Osteoblast (primary cell): ENCODE results near the gene CCNL2. TPM values are rescaled to one million over a fixed set of nuclear protein-coding genes. Genes with fewer than 3 reads are reported as not detected.
"Not testable (repeated sequence)": the region's sequence is repeated elsewhere in the genome, so short reads cannot be mapped to it uniquely, and the experiment has no call there.

Experiments
- DNase-seq: peaks from one replicate; pipeline ENCODE4 v3.0.0; 2011; ENCODE audit warnings: low spot score, mixed read lengths; ENCODE audit not compliant: insufficient read length; ENCODE audit errors: missing footprints
- H2AFZ ChIP-seq: 2 replicates; pipeline ENCODE4 v1.6.0; 2011; ENCODE audit warnings: mild to moderate bottlenecking, low read length
- H3K27ac ChIP-seq: 2 replicates; pipeline ENCODE4 v1.5.1; 2011; ENCODE audit warnings: mild to moderate bottlenecking, low read depth, low read length, moderate library complexity
- H3K27me3 ChIP-seq: 2 replicates; pipeline ENCODE4 v1.6.0; 2012; ENCODE audit warnings: mild to moderate bottlenecking, control low read depth, inconsistent platforms, low read length, moderate library complexity; ENCODE audit not compliant: insufficient read depth
- H3K36me3 ChIP-seq: 2 replicates; pipeline ENCODE4 v1.5.1; 2011; ENCODE audit warnings: mild to moderate bottlenecking, low read length, control low read depth, moderate library complexity; ENCODE audit not compliant: insufficient read depth
- H3K4me1 ChIP-seq: 2 replicates; pipeline ENCODE4 v1.5.1; 2011; ENCODE audit warnings: mild to moderate bottlenecking, low read length, control low read depth, moderate library complexity; ENCODE audit not compliant: insufficient read depth
- H3K4me2 ChIP-seq: 2 replicates; pipeline ENCODE4 v1.6.0; 2011; ENCODE audit warnings: mild to moderate bottlenecking, low read length; ENCODE audit not compliant: insufficient read depth
- H3K4me3 ChIP-seq: fragments of 200-600 bp; sonication (generic); 3 replicates; pipeline ENCODE4 v1.5.1; 2012; ENCODE audit warnings: mild to moderate bottlenecking, low read length, inconsistent platforms; ENCODE audit not compliant: insufficient read depth
- H3K79me2 ChIP-seq: 2 replicates; pipeline ENCODE4 v1.6.0; 2012; ENCODE audit warnings: mild to moderate bottlenecking, low read length, control low read depth, inconsistent platforms; ENCODE audit not compliant: insufficient read depth
- H3K9me3 ChIP-seq: 2 replicates; pipeline ENCODE4 v1.5.1; 2011; ENCODE audit warnings: low read depth, low read length, control low read depth
- H4K20me1 ChIP-seq: 2 replicates; pipeline ENCODE4 v1.6.0; 2012; ENCODE audit warnings: mild to moderate bottlenecking, low read length, control low read depth; ENCODE audit not compliant: insufficient read depth
- total RNA-seq: library from RNA; depleted of rRNA; stranded (reverse); fragments of >200 nt; gene quantifications from 2 replicates; pipeline ENCODE4 v1.2.3, GENCODE V29; 2012
- TF ChIP-seq, protein P1 (sequence below): IDR thresholded peaks from 2 replicates; pipeline ENCODE4 v1.5.1; 2011; ENCODE audit warnings: mild to moderate bottlenecking, low read depth, low read length, moderate library complexity; ENCODE audit errors: extremely low read depth

CCNL2 gene
- total RNA-seq, 1 donor, result 138 TPM

DNA sequence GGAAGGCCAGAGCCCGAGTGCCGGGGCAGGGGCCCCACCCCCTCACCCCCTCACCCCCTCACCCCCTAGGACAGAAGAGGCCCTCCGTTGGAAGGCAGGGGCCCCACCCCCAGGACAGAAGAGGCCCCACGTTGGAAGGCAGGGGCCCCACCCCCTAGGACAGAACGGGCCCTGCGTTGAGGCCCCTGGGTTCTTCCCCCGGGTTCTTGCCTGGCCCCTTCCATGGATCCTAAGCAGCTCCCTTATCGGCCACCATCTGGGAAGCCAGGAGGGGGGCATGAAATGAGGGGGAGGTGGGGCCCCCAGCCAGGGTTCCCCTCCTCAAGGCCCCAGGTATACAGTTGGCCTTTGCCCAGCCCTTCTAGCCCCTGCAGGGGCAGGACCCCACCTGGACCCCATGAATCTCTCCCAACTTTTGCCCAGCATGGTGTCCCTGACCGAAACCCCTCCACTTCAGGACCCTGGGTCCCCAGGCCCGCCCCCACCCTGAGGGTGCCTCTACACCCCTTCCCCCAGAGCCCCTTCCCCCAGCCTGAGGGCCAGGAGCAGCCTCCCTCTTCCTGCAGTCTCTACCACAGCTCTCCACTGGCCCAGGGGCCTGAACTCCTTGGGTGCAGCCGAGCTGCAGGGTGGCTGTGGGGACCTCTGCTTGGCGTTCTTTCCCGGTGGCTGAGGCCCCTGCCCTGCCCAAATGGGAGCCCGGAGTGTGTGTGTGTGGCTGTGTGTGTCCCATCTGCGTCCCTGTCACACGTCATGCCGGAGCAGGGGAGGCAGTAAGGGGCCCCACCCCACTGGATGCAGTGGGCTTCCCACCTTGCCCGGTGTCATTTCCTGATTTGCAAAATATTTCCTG, 32.1 kb upstream of the CCNL2 start:
- H2AFZ ChIP-seq, result peak overlapping the region; percentile 62
- peaks cover 13% of the 10 kb centered on the region for H3K4me1 ChIP-seq
- TF ChIP-seq, protein P1, sequence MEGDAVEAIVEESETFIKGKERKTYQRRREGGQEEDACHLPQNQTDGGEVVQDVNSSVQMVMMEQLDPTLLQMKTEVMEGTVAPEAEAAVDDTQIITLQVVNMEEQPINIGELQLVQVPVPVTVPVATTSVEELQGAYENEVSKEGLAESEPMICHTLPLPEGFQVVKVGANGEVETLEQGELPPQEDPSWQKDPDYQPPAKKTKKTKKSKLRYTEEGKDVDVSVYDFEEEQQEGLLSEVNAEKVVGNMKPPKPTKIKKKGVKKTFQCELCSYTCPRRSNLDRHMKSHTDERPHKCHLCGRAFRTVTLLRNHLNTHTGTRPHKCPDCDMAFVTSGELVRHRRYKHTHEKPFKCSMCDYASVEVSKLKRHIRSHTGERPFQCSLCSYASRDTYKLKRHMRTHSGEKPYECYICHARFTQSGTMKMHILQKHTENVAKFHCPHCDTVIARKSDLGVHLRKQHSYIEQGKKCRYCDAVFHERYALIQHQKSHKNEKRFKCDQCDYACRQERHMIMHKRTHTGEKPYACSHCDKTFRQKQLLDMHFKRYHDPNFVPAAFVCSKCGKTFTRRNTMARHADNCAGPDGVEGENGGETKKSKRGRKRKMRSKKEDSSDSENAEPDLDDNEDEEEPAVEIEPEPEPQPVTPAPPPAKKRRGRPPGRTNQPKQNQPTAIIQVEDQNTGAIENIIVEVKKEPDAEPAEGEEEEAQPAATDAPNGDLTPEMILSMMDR, result no peak
- no peak overlapping the region for H3K27ac ChIP-seq
- DNase-seq, result peak; percentile 94
- no peaks in the 10 kb centered on the region for H3K36me3 ChIP-seq
- peaks cover 8% of the 10 kb centered on the region for H3K27me3 ChIP-seq
- H4K20me1 ChIP-seq, result no peaks in the 10 kb centered on the region
- no peak overlapping the region for H3K4me2 ChIP-seq
- H3K9me3 ChIP-seq, result no peaks in the 10 kb centered on the region
- no peaks in the 10 kb centered on the region for H3K79me2 ChIP-seq
- no peak overlapping the region for H3K4me3 ChIP-seq

DNA sequence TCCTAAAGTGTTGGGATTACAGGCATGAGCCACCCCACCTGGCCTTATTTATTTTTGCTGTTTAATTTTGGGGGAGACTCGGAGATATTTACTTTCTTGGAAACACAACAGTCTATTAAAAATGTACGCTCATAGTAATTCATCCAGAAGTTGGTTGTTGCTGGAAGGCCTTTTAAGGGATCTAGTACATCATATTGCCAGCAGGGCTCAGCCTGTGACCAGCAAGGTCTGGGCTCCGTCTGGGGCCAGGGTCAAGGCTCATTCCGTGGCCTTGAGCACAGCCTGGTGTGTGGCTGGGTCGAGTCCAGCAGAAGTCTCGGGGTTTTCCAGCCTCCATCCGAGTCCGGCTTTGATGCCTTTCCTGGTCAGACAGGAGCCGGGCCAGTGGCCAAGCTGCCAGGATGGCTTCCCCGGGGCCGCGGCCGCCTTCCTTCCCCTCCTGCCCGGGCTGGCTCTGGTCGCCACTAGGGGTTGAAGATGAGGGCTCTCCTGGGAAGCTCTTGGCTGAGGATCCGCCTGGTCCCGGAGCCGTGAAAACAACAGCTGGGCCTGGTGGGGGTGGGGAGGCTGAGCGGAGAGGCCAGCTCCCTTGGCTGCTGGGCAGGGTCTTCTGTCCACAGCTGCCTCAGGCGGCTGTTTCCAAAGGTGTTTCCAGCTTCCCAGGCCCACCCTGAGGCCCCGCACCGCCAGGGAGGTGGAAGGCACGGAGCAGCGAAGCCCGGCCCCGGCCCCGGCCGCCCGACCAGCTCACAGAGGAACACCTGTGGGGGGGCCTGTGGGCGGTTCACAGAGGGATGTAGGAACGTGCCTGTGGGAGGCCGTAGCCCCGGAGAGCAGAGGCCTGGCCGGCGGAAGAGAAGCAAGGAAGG, 31.2 kb upstream of the CCNL2 start:
- Histone ChIP-seq H3K27me3 (peaks cover 5% of the 10 kb centered on the region), H2AFZ (peak overlapping the region; percentile 89), H3K27ac (peak overlapping the region; percentile 51), H3K4me3 (peak overlapping the region; percentile 42), H3K4me2 (peak overlapping the region; percentile 66), H3K36me3 (no peaks in the 10 kb centered on the region), H3K4me1 (peaks cover 13% of the 10 kb centered on the region), H4K20me1 (no peaks in the 10 kb centered on the region), H3K9me3 (no peaks in the 10 kb centered on the region), H3K79me2 (no peaks in the 10 kb centered on the region)
- DNase-seq, result peak; percentile 99
- TF ChIP-seq, protein P1, result peak; percentile 25

DNA sequence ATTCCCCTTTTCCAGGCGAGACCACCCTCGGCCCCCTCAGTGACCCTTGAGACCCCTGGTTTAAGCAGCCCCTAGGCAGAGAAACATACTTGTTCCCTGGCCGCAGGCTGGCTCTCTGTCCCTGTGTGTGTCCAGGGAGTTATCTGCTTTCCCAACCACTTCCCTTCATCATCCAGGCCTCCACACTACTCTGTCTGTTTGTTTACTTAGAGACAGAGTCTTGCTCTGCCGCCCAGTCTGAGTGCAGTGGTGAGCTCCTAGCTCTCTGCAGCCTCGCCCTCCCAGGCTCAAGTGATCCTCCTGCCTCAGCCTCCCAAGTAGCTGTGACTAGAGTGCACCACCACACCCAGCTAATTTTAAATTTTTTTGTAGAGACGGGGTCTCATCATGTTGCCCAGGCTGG, 30.5 kb upstream of the CCNL2 start:
- Histone ChIP-seq H2AFZ (peak overlapping the region; percentile 1), H3K27me3 (no peaks in the 10 kb centered on the region), H3K27ac (peak overlapping the region; percentile 51), H3K36me3 (no peaks in the 10 kb centered on the region), H3K79me2 (no peaks in the 10 kb centered on the region), H3K9me3 (no peaks in the 10 kb centered on the region), H3K4me3 (no peak overlapping the region), H3K4me1 (peaks cover 13% of the 10 kb centered on the region), H4K20me1 (no peaks in the 10 kb centered on the region), H3K4me2 (no peak overlapping the region)
- DNase-seq, result peak; percentile 96
- TF ChIP-seq, protein P1, result no peak

DNA sequence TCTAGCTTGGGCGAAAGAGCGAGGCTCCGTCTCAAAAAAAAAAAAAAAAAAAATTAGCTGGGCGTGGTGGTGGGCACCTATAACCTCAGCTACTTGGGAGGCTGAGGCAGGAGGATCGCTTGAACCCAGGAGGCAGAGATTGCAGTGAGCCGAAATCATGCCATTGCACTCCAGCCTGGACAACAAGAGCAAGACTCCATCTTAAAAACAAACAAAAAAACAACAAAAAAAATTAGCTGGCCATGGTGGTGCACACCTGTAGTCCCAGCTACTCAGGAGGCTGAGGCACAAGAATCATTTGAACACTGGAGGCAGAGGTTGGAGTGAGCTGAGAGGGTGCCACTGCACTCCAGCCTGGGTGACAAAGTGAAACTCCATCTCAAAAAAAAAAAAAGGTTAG, 29.8 kb upstream of the CCNL2 start:
- H3K9me3 ChIP-seq, H3K4me3 ChIP-seq, H3K27me3 ChIP-seq, H4K20me1 ChIP-seq, H3K79me2 ChIP-seq, H2AFZ ChIP-seq, H3K36me3 ChIP-seq, H3K4me2 ChIP-seq, DNase-seq, H3K27ac ChIP-seq: not testable (repeated sequence)
- H3K4me1 ChIP-seq, result peaks cover 13% of the 10 kb centered on the region
